Measurements from ENCODE around the gene LONRF2. TPM values are rescaled to one million over a fixed set of nuclear protein-coding genes. Genes with fewer than 3 reads are reported as not detected.
A peak's percentile ranks its signal among the peaks of the same experiment; 100 is the strongest.

Gene LONRF2
- total and polyA plus RNA-seq, 3 experiments from 2014 or later, result 0.13 to 0.20 TPM; not detected in 1

GRCh38 chr2:100294162-100294497 lies 28.2 kb downstream of the LONRF2 start:
- H3K27me3 Mint-ChIP-seq, result peaks cover 6 to 12% of the 10 kb centered on the region in 2 donors
- H3K27ac Mint-ChIP-seq, result no peak overlapping the region
- ChIA-PET POLR2A (no interaction called here), CTCF (no interaction called here)
- H3K27ac ChIP-seq (ENCODE audit: low read depth, low read length), result no peak overlapping the region
- no peaks in the 10 kb centered on the region for H3K36me3 ChIP-seq (ENCODE audit: insufficient read depth, low read length)
- H3K9me3 Mint-ChIP-seq, result no peaks in the 10 kb centered on the region
- DNase-seq, result no peak
- peaks cover 4% of the 10 kb centered on the region for H3K27me3 ChIP-seq (ENCODE audit: insufficient read depth, low read length, poor library complexity, severe bottlenecking)
- no peaks in the 10 kb centered on the region for H3K9me3 ChIP-seq (ENCODE audit: low read length)
- peaks cover 0 to 1% (median 0%) of the 10 kb centered on the region in 3 donors for H3K4me1 Mint-ChIP-seq
- no peak overlapping the region for H3K4me3 Mint-ChIP-seq
- H3K36me3 Mint-ChIP-seq, result no peaks in the 10 kb centered on the region
- no peak overlapping the region for H3K4me3 ChIP-seq (ENCODE audit: low read length)
- peaks cover 5% of the 10 kb centered on the region for H3K4me1 ChIP-seq (ENCODE audit: insufficient read depth, low read length)

GRCh38 chr2:100293341-100294161 lies 28.8 kb downstream of the LONRF2 start:
- ChIA-PET CTCF (no interaction called here), POLR2A (no interaction called here)
- no peak overlapping the region for H3K4me3 Mint-ChIP-seq
- no peaks in the 10 kb centered on the region for H3K9me3 ChIP-seq (ENCODE audit: low read length)
- peaks cover 4% of the 10 kb centered on the region for H3K27me3 ChIP-seq (ENCODE audit: insufficient read depth, low read length, poor library complexity, severe bottlenecking)
- no peak overlapping the region for H3K27ac Mint-ChIP-seq
- no peaks in the 10 kb centered on the region for H3K36me3 ChIP-seq (ENCODE audit: insufficient read depth, low read length)
- H3K4me1 ChIP-seq (ENCODE audit: insufficient read depth, low read length), result peaks cover 5% of the 10 kb centered on the region
- no peaks in the 10 kb centered on the region for H3K9me3 Mint-ChIP-seq
- H3K27me3 Mint-ChIP-seq, result peaks cover 6% of the 10 kb centered on the region in 2 donors
- no peak for DNase-seq
- no peaks in the 10 kb centered on the region for H3K36me3 Mint-ChIP-seq
- no peak overlapping the region for H3K27ac ChIP-seq (ENCODE audit: low read depth, low read length)
- H3K4me1 Mint-ChIP-seq, result peaks cover 0 to 7% (median 0%) of the 10 kb centered on the region in 3 donors
- H3K4me3 ChIP-seq (ENCODE audit: low read length), result no peak overlapping the region

- H3K4me3 ChIP-seq (ENCODE audit: low read length), result no peak overlapping the region
- peaks cover 4% of the 10 kb centered on the region for H3K27me3 ChIP-seq (ENCODE audit: insufficient read depth, low read length, poor library complexity, severe bottlenecking)
- no peaks in the 10 kb centered on the region for H3K9me3 Mint-ChIP-seq
- H3K4me1 ChIP-seq (ENCODE audit: insufficient read depth, low read length), result peaks cover 5% of the 10 kb centered on the region
- peaks cover 5 to 6% of the 10 kb centered on the region in 2 donors for H3K27me3 Mint-ChIP-seq
- H3K27ac ChIP-seq (ENCODE audit: low read depth, low read length), result peak overlapping the region; percentile 68
- ChIA-PET POLR2A (interaction anchor here (0.6 kb wide), 1 partner anchor 119 kb away, joined by 7 read pairs; no protein-coding TSS in a partner anchor), CTCF (no interaction called here)
- no peaks in the 10 kb centered on the region for H3K36me3 ChIP-seq (ENCODE audit: insufficient read depth, low read length)
- peak in 2 of 5 donors; percentile 21 to 58 for DNase-seq
- H3K27ac Mint-ChIP-seq, result no peak overlapping the region
- H3K9me3 ChIP-seq (ENCODE audit: low read length), result no peaks in the 10 kb centered on the region
- H3K36me3 Mint-ChIP-seq, result no peaks in the 10 kb centered on the region
- H3K4me3 Mint-ChIP-seq, result no peak overlapping the region
- H3K4me1 Mint-ChIP-seq, result peaks cover 0 to 10% (median 0%) of the 10 kb centered on the region in 3 donors
Observed at GRCh38 chr2:100292022-100292580, 30.2 kb downstream of the LONRF2 start.

GRCh38 chr2:100291152-100291970 lies 30.9 kb downstream of the LONRF2 start:
- no peaks in the 10 kb centered on the region for H3K9me3 Mint-ChIP-seq

GRCh38 chr2:100290718-100291151 lies 31.6 kb downstream of the LONRF2 start:
- Mint-ChIP-seq H3K4me3 (no peak overlapping the region), H3K4me1 (peaks cover 0 to 10% (median 0%) of the 10 kb centered on the region in 3 donors), H3K27me3 (peaks cover 2 to 5% of the 10 kb centered on the region in 2 donors), H3K27ac (peak overlapping the region in 1 of 8 donors; percentile 47), H3K9me3 (no peaks in the 10 kb centered on the region), H3K36me3 (no peaks in the 10 kb centered on the region)
- POLR2A ChIA-PET, result no interaction called here
- no peaks in the 10 kb centered on the region for H3K9me3 ChIP-seq (ENCODE audit: low read length)
- no peaks in the 10 kb centered on the region for H3K27me3 ChIP-seq (ENCODE audit: insufficient read depth, low read length, poor library complexity, severe bottlenecking)
- no peak for DNase-seq
- H3K4me3 ChIP-seq (ENCODE audit: low read length), result no peak overlapping the region
- CTCF ChIA-PET, result interaction anchor here (1.5 kb wide), 1 partner anchor 27 kb away, joined by 3 read pairs; no protein-coding TSS in a partner anchor
- no peaks in the 10 kb centered on the region for H3K36me3 ChIP-seq (ENCODE audit: insufficient read depth, low read length)
- peaks cover 5% of the 10 kb centered on the region for H3K4me1 ChIP-seq (ENCODE audit: insufficient read depth, low read length)
- H3K27ac ChIP-seq (ENCODE audit: low read depth, low read length), result no peak overlapping the region

More at GRCh38 chr2:100291152-100291970, 30.9 kb downstream of the LONRF2 start:
- H3K4me1 ChIP-seq (ENCODE audit: insufficient read depth, low read length), result peaks cover 5% of the 10 kb centered on the region
- no peak overlapping the region for H3K27ac Mint-ChIP-seq
- ChIA-PET POLR2A (no interaction called here), CTCF (interaction anchor here (1.5 kb wide), 1 partner anchor 28 kb away, joined by 3 read pairs; no protein-coding TSS in a partner anchor)
- H3K9me3 ChIP-seq (ENCODE audit: low read length), result no peaks in the 10 kb centered on the region
- H3K27me3 ChIP-seq (ENCODE audit: insufficient read depth, low read length, poor library complexity, severe bottlenecking), result peaks cover under 1% of the 10 kb centered on the region
- DNase-seq, result peak in 4 of 5 donors; percentile 3 to 75 (median 40)
- peaks cover 0 to 10% (median 0%) of the 10 kb centered on the region in 3 donors for H3K4me1 Mint-ChIP-seq
- peak overlapping the region; percentile 68 for H3K27ac ChIP-seq (ENCODE audit: low read depth, low read length)
- H3K4me3 ChIP-seq (ENCODE audit: low read length), result no peak overlapping the region
- H3K36me3 ChIP-seq (ENCODE audit: insufficient read depth, low read length), result no peaks in the 10 kb centered on the region
- H3K36me3 Mint-ChIP-seq, result no peaks in the 10 kb centered on the region
- H3K27me3 Mint-ChIP-seq, result peaks cover 4 to 5% of the 10 kb centered on the region in 2 donors
- H3K4me3 Mint-ChIP-seq, result no peak overlapping the region

GRCh38 chr2:100289020-100289419 lies 33.3 kb downstream of the LONRF2 start:
- Histone ChIP-seq H3K27ac (ENCODE audit: low read depth, low read length) (no peak overlapping the region), H3K4me1 (ENCODE audit: insufficient read depth, low read length) (peaks cover 5% of the 10 kb centered on the region), H3K27me3 (ENCODE audit: insufficient read depth, low read length, poor library complexity, severe bottlenecking) (no peaks in the 10 kb centered on the region), H3K36me3 (ENCODE audit: insufficient read depth, low read length) (no peaks in the 10 kb centered on the region), H3K9me3 (ENCODE audit: low read length) (no peaks in the 10 kb centered on the region), H3K4me3 (ENCODE audit: low read length) (no peak overlapping the region)
- H3K27ac Mint-ChIP-seq, result peak overlapping the region in 1 of 8 donors; percentile 70
- peaks cover 0 to 10% (median 0%) of the 10 kb centered on the region in 3 donors for H3K4me1 Mint-ChIP-seq
- H3K4me3 Mint-ChIP-seq, result no peak overlapping the region
- ChIA-PET POLR2A (no interaction called here), CTCF (no interaction called here)
- H3K27me3 Mint-ChIP-seq, result peaks cover under 1 to 9% of the 10 kb centered on the region in 2 donors
- no peak for DNase-seq
- H3K36me3 Mint-ChIP-seq, result no peaks in the 10 kb centered on the region
- H3K9me3 Mint-ChIP-seq, result no peaks in the 10 kb centered on the region

GRCh38 chr2:100286318-100286717 lies 36.0 kb downstream of the LONRF2 start:
- no peak overlapping the region for H3K27ac ChIP-seq (ENCODE audit: low read depth, low read length)
- Mint-ChIP-seq H3K4me3 (no peak overlapping the region), H3K27me3 (peaks cover 0 to 22% of the 10 kb centered on the region in 2 donors), H3K27ac (peak overlapping the region in 1 of 8 donors; percentile 44), H3K4me1 (peaks cover 0 to 10% (median 0%) of the 10 kb centered on the region in 3 donors), H3K9me3 (no peaks in the 10 kb centered on the region), H3K36me3 (no peaks in the 10 kb centered on the region)
- ChIA-PET CTCF (interaction anchor here (0.9 to 1.5 kb wide), 2 partner anchors 17 to 23 kb away, joined by 3 to 4 read pairs; no protein-coding TSS in a partner anchor), POLR2A (no interaction called here)
- H3K4me1 ChIP-seq (ENCODE audit: insufficient read depth, low read length), result peaks cover 1% of the 10 kb centered on the region
- H3K27me3 ChIP-seq (ENCODE audit: insufficient read depth, low read length, poor library complexity, severe bottlenecking), result no peaks in the 10 kb centered on the region
- H3K4me3 ChIP-seq (ENCODE audit: low read length), result no peak overlapping the region
- H3K36me3 ChIP-seq (ENCODE audit: insufficient read depth, low read length), result no peaks in the 10 kb centered on the region
- H3K9me3 ChIP-seq (ENCODE audit: low read length), result no peaks in the 10 kb centered on the region
- DNase-seq, result no peak

Measured in CD8-positive, alpha-beta memory T cell (primary cell).